Prostate gland (tissue), 2 donors: ENCODE measurements around the gene KRTAP4-8. TPM values are rescaled to one million over a fixed set of nuclear protein-coding genes. Genes with fewer than 3 reads are reported as not detected.
"Not testable (repeated sequence)": the region's sequence is repeated elsewhere in the genome, so short reads cannot be mapped to it uniquely, and the experiment has no call there.

Experiments
- DNase-seq: peaks from one replicate; pipeline ENCODE4 v3.0.0-alpha.2; 2019; ENCODE audit warnings: low spot score
- H3K27ac ChIP-seq, 2 donors: fragments of 200-600 bp; sonication (generic); 2 replicates each; pipeline ENCODE4 v1.5.1; 2017 to 2019
- H3K27me3 ChIP-seq: fragments of 200-600 bp; sonication (generic); replicated peaks from 2 replicates; pipeline ENCODE4 v1.5.1; 2019; ENCODE audit not compliant: insufficient read depth
- H3K36me3 ChIP-seq, 2 donors: fragments of 200-600 bp; sonication (generic); 1 replicate in 1 of 2; 2 replicates in 1 of 2; pipeline versions ENCODE4 v1.5.1 to v1.8.1; 2017 to 2019
- H3K4me1 ChIP-seq: fragments of 200-600 bp; sonication (generic); replicated peaks from 2 replicates; pipeline ENCODE4 v1.5.1; 2019
- H3K4me3 ChIP-seq, 2 donors: fragments of 200-600 bp; sonication (generic); 2 replicates each; pipeline ENCODE4 v1.5.1; 2017 to 2019
- H3K9me3 ChIP-seq: fragments of 200-600 bp; sonication (generic); 2 replicates; pipeline ENCODE4 v1.5.1; 2017
- POLR2A ChIP-seq: fragments of 450-650 bp; IDR thresholded peaks from one replicate; pipeline ENCODE4 v1.6.1; 2016; ENCODE audit warnings: antibody characterized with exemption, mild to moderate bottlenecking
- POLR2AphosphoS5 ChIP-seq: sonication (generic); formaldehyde crosslinking; IDR thresholded peaks from one replicate; pipeline ENCODE4 v1.6.1; 2017; ENCODE audit warnings: antibody characterized with exemption
- WGBS: methylation state at CpG from one replicate; pipeline ENCODE4 v1.1.5; 2018; 5-methylcytosine and 5-hydroxymethylcytosine counted together
- intact Hi-C: fragments of 100-400 bp; cut with DNase I; formaldehyde crosslinking; loops from one replicate; pipeline ENCODE4 v1.14.2; 2022
- total RNA-seq, 2 donors: library from RNA; depleted of rRNA; stranded (reverse); fragments of >200 nt; gene quantifications; one replicate each; pipeline ENCODE4 v1.1.0, GENCODE V29; 2016
- TF ChIP-seq, protein P1 (sequence below), 4 experiments: fragments of 200-600 bp in 2 of 4; fragments of 450-650 bp in 2 of 4; sonication (generic) in 2 of 4; IDR thresholded peaks; 1 replicate in 3 of 4; 2 replicates in 1 of 4; pipeline ENCODE4 v1.5.1; 2016 to 2019; ENCODE audit warnings: antibody characterized with exemption in 4 of 4, mild to moderate bottlenecking in 2 of 4, moderate library complexity in 2 of 4

KRTAP4-8 gene
- total RNA-seq, 2 donors from 2014 or later: not detected

- DNase-seq: no peak
- 57% methylated on average over 1 of the region's 1 CpG for WGBS
- no peaks in the 10 kb centered on the region for H3K27me3 ChIP-seq
- intact Hi-C loops: no loop called here
- no peaks in the 10 kb centered on the region for H3K9me3 ChIP-seq
- no peaks in the 10 kb centered on the region for H3K4me1 ChIP-seq
- TF ChIP-seq POLR2AphosphoS5 (no peak), POLR2A (no peak)
- TF ChIP-seq, protein P1, sequence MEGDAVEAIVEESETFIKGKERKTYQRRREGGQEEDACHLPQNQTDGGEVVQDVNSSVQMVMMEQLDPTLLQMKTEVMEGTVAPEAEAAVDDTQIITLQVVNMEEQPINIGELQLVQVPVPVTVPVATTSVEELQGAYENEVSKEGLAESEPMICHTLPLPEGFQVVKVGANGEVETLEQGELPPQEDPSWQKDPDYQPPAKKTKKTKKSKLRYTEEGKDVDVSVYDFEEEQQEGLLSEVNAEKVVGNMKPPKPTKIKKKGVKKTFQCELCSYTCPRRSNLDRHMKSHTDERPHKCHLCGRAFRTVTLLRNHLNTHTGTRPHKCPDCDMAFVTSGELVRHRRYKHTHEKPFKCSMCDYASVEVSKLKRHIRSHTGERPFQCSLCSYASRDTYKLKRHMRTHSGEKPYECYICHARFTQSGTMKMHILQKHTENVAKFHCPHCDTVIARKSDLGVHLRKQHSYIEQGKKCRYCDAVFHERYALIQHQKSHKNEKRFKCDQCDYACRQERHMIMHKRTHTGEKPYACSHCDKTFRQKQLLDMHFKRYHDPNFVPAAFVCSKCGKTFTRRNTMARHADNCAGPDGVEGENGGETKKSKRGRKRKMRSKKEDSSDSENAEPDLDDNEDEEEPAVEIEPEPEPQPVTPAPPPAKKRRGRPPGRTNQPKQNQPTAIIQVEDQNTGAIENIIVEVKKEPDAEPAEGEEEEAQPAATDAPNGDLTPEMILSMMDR (IDR thresholded peaks at IDR 0.05): no peak
- no peak overlapping the region for H3K4me3 ChIP-seq
- no peak overlapping the region for H3K27ac ChIP-seq
- no peaks in the 10 kb centered on the region for H3K36me3 ChIP-seq
These were observed 36.0 kb downstream of the KRTAP4-8 start for GRCh38 chr17:41061964-41062363.

GRCh38 chr17:41060052-41060604 is 37.8 kb downstream of the KRTAP4-8 start, which contains the start of gene KRTAP2-3:
TSS of gene KRTAP2-3 (minus strand) at chr17:41060114. CDS start at chr17:41060050, 64 bp downstream.
- TF ChIP-seq, protein P1 (IDR thresholded peaks at IDR 0.05): no peak
- TF ChIP-seq POLR2A (no peak), POLR2AphosphoS5 (no peak)
- no peak within 1 kb of the TSS for H3K4me3 ChIP-seq
- no peak for DNase-seq
- WGBS: 72% methylated on average over 6 of the region's 6 CpGs
- no peaks in the 10 kb centered on the region for H3K4me1 ChIP-seq
- H3K27me3 ChIP-seq: no peaks in the 10 kb centered on the region
- H3K36me3 ChIP-seq: no peaks in the 10 kb centered on the region
- no peaks in the 10 kb centered on the region for H3K9me3 ChIP-seq
- no peak within 1 kb of the TSS for H3K27ac ChIP-seq
- intact Hi-C loops: no loop called here

DNA sequence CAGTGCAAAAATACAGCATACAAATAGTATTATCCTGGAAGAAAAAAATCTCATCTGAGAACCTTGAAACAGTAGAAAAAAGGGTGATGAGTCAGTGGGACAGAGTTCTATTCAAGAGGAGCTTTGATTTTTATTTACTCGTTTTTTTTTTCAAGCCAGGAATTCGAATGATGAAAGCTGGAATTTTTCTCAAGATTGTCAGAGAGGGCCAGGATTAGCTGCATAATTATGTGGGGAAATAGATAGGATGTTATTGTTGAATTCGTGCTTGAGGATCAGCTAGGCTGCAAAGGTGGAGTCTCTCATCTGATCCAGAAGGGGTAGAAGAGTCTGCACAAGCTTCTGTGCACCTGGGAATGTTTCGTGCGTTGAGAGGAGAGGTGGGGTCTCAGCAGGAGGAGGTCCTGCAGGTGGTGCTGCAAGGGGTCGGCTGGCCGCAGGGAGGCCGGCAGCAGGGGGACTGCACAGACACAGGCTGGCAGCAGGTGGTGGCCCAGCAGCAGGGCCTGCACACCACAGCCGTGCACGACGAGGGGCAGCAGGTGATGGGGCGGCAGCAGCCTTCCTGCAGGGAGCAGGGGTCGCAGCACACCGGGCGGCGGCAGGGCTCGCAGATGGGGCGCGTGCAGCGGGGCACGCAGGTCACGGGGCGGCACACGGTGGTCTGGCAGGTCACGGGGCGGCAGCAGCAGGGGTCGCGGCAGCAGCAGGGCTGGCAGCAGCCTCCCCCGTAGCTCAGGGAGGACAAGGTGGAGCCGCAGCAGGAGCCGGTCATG is 38.5 kb downstream of the KRTAP4-8 start:
- intact Hi-C loops, H3K27ac ChIP-seq, H3K4me1 ChIP-seq, DNase-seq, H3K36me3 ChIP-seq, H3K27me3 ChIP-seq, H3K9me3 ChIP-seq, H3K4me3 ChIP-seq: not testable (repeated sequence)
- 55% methylated on average over 8 of the region's 31 CpGs for WGBS

DNA sequence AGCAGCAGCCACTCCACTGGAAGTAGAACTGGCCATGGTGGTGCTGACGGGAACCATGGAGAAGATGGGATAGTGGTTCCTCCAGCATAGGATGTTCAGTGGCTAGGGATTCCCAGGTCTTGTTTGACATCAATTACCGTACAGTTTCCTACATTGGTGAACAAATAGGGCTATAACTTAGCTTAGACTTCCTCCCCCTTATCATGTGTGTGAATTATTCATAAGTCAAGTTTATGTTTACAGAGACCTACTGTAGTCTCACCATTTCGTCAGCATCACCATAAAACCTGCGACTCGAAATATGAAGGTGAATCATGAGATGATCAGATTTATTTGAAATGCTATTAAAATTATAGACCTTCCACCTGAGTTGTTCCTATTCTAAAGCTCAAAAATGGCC is 39.2 kb downstream of the KRTAP4-8 start:
- TF ChIP-seq POLR2AphosphoS5 (no peak), POLR2A (no peak)
- TF ChIP-seq, protein P1 (IDR thresholded peaks at IDR 0.05): no peak
- intact Hi-C loops: no loop called here
- DNase-seq: no peak
- Histone ChIP-seq H3K27me3 (no peaks in the 10 kb centered on the region), H3K36me3 (no peaks in the 10 kb centered on the region), H3K4me3 (no peak overlapping the region), H3K4me1 (no peaks in the 10 kb centered on the region), H3K9me3 (no peaks in the 10 kb centered on the region), H3K27ac (no peak overlapping the region)
- WGBS: 83% methylated on average over 5 of the region's 5 CpGs

GRCh38 chr17:41057547-41057946 is 40.4 kb downstream of the KRTAP4-8 start:
- intact Hi-C loops: no loop called here
- no peak for DNase-seq
- Histone ChIP-seq H3K36me3 (no peaks in the 10 kb centered on the region), H3K4me3 (no peak overlapping the region), H3K27me3 (no peaks in the 10 kb centered on the region), H3K4me1 (no peaks in the 10 kb centered on the region), H3K27ac (no peak overlapping the region), H3K9me3 (no peaks in the 10 kb centered on the region)
- WGBS: 97% methylated on average over 1 of the region's 1 CpG
- TF ChIP-seq, protein P1 (IDR thresholded peaks at IDR 0.05): no peak
- no peak for TF ChIP-seq POLR2A
- TF ChIP-seq POLR2AphosphoS5: no peak

- H3K4me1 ChIP-seq, DNase-seq, H3K4me3 ChIP-seq, H3K9me3 ChIP-seq, intact Hi-C loops, H3K36me3 ChIP-seq, H3K27ac ChIP-seq, H3K27me3 ChIP-seq: not testable (repeated sequence)
- WGBS: 75% methylated on average over 1 of the region's 6 CpGs
These were observed 42.8 kb downstream of the KRTAP4-8 start, which contains the start of gene KRTAP2-2 for GRCh38 chr17:41055130-41055529. TSS of gene KRTAP2-2 (minus strand) at chr17:41055230. CDS start at chr17:41055211, 19 bp downstream.

- H3K4me3 ChIP-seq, intact Hi-C loops, H3K27me3 ChIP-seq, H3K27ac ChIP-seq, H3K9me3 ChIP-seq, DNase-seq, H3K4me1 ChIP-seq, H3K36me3 ChIP-seq: not testable (repeated sequence)
- 81% methylated on average over 7 of the region's 9 CpGs for WGBS
These were observed 43.4 kb downstream of the KRTAP4-8 start for GRCh38 chr17:41054556-41054955.
